Vagina (tissue), 2 donors: ENCODE results near the gene IRF8.

Experiments
- POLR2A ChIP-seq, 2 donors: fragments of 450-650 bp; IDR thresholded peaks; one replicate each; pipeline ENCODE4 v1.6.1; 2017; ENCODE audit warnings: antibody characterized with exemption in 2 of 2, mild to moderate bottlenecking in 2 of 2, moderate library complexity in 2 of 2
- POLR2AphosphoS5 ChIP-seq, 2 donors: sonication (generic); formaldehyde crosslinking; IDR thresholded peaks; one replicate each; pipeline ENCODE4 v1.9.0; 2017; ENCODE audit warnings: antibody characterized with exemption in 2 of 2, mild to moderate bottlenecking in 2 of 2, low read depth in 1 of 2; ENCODE audit not compliant: insufficient read depth in 1 of 2
- TF ChIP-seq, protein P1 (sequence below), 3 experiments: fragments of 450-650 bp in 2 of 3; fragments of 200-600 bp in 1 of 3; sonication (generic) in 1 of 3; IDR thresholded peaks; one replicate each; pipeline ENCODE4 v1.5.1; 2017 to 2019; ENCODE audit warnings: antibody characterized with exemption in 3 of 3, mild to moderate bottlenecking in 2 of 3, moderate library complexity in 2 of 3

DNA sequence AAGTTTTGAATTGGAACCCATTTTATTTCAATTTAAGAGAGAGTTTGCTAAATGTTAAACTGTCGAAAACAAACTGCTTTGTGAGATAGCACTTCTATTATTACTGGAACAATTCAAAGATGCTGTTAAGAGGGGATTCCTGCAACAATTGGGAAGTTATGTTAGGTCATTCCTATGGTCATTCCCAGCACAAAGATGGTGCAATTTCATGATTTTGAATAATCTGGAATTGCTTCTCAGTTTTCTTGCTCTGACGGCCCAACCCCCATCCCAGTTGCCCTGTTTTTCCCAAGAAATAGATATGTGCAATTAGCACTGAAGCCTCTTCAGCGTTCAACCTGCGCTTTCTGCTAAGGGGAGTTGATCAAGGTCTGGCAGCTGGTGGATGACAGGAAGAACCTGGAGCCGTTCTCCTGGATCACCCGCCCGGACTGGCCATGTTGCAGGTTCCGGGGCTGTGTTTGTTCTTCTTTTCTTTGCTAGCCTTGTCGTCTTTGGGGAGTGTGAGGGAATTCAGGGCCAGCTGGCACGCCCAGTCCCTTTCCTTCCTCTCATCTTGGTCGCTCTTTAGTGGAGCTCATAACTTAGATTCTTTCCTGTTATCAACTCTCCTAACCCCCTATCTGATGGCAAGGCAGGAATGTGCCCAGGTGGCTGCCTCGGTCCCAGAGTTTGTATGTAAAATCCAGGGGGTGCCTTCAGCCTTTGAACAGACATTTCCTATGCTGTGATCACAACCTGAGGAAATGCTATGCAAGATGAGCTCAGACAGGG, 29.0 kb upstream of the IRF8 start:
- TF ChIP-seq, protein P1, sequence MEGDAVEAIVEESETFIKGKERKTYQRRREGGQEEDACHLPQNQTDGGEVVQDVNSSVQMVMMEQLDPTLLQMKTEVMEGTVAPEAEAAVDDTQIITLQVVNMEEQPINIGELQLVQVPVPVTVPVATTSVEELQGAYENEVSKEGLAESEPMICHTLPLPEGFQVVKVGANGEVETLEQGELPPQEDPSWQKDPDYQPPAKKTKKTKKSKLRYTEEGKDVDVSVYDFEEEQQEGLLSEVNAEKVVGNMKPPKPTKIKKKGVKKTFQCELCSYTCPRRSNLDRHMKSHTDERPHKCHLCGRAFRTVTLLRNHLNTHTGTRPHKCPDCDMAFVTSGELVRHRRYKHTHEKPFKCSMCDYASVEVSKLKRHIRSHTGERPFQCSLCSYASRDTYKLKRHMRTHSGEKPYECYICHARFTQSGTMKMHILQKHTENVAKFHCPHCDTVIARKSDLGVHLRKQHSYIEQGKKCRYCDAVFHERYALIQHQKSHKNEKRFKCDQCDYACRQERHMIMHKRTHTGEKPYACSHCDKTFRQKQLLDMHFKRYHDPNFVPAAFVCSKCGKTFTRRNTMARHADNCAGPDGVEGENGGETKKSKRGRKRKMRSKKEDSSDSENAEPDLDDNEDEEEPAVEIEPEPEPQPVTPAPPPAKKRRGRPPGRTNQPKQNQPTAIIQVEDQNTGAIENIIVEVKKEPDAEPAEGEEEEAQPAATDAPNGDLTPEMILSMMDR (IDR thresholded peaks at IDR 0.05), result no peak
- TF ChIP-seq POLR2A (IDR thresholded peaks at IDR 0.05) (no peak), POLR2AphosphoS5 (IDR thresholded peaks at IDR 0.05; ENCODE audit: insufficient read depth in 1 of 2, low read depth in 1 of 2) (no peak)
